ENCODE results near the gene ATP2A2. TPM values are rescaled to one million over a fixed set of nuclear protein-coding genes. Genes with fewer than 3 reads are reported as not detected.

ATP2A2 gene
- total RNA-seq, 1 experiment from 2014 or later, result 174 TPM

DNA sequence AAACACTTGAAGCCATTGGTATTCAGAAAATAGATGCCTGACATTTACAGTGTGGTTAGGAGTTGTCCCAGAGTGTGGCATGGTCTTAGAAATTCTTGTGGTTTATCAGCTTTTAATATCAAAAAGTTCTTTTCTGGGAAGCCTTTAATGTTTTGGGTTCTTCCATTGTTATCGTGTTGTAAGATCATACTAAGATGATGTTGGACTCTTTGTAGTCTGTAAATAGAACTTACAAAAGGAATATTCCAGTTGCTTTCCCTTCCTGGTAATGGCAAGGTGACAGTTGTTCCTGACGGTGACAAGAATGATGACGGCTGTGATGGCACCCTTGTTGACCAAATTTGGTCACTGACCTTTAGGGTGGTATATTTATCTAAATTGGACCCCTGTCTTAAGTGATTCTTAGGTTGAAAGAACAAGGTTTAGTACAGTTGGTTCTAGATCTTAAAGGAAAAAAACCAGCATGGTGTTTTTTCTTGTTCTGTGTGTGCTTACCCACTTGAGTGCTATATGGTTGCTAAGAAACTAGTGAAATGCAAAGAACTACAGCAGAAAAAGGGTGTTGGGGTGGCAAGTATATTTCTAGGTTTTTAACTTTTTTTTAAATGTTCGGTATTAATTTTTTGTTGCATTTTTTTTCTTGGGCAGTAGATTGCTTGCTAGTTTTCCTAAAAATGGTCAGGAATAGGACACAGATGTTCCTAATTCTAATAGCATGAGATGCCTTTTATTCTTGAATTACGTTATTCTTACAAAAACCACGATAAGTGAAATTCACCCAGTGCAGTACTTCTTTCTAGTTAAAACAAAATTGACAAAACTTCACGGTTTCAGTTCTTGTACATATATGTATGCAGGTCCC, 2.1 kb downstream of the ATP2A2 start:
- Histone ChIP-seq H3K4me2 (ENCODE audit: low read length) (peak overlapping the region; percentile 89), H3K27ac (ENCODE audit: low read length) (no peak overlapping the region), H3K9me2 (replicated peaks; ENCODE audit: low read length) (no peaks in the 10 kb centered on the region), H3K36me3 (ENCODE audit: low read depth, low read length) (peaks cover 50% of the 10 kb centered on the region), H3K9ac (ENCODE audit: low read length) (peak overlapping the region; percentile 96), H3F3A (ENCODE audit: low read length, unreplicated experiment) (no peaks in the 10 kb centered on the region), H2AFZ (ENCODE audit: low read length) (no peak overlapping the region), H3K9me3 (ENCODE audit: low read length) (no peaks in the 10 kb centered on the region), H4K20me1 (ENCODE audit: low read length) (peaks cover 62% of the 10 kb centered on the region), H3K27me3 (ENCODE audit: low read length) (no peaks in the 10 kb centered on the region), H3K4me3 (ENCODE audit: low read length) (peak overlapping the region; percentile 85), H3K79me2 (ENCODE audit: low read length) (peaks cover 68% of the 10 kb centered on the region), H3K4me1 (ENCODE audit: insufficient read depth, low read length) (peaks cover 45% of the 10 kb centered on the region)
- no peak for DNase-seq
- ChIA-PET POLR2A (ENCODE audit: unreplicated experiment) (interaction anchor here (0.6 kb wide), 2 partner anchors 67 to 73 kb away, joined by 3 read pairs; no protein-coding TSS in a partner anchor), CTCF (no interaction called here)
- intact Hi-C loops (cut with micrococcal nuclease), result no loop called here
- BruUV-seq (replicated peaks), result TSS peak; percentile 26
- ATAC-seq, result no peak
- TF ChIP-seq EZH2phosphoT487 (IDR thresholded peaks at IDR 0.05; ENCODE audit: borderline replicate concordance, low read length), result no peak
- TF ChIP-seq, protein P1, sequence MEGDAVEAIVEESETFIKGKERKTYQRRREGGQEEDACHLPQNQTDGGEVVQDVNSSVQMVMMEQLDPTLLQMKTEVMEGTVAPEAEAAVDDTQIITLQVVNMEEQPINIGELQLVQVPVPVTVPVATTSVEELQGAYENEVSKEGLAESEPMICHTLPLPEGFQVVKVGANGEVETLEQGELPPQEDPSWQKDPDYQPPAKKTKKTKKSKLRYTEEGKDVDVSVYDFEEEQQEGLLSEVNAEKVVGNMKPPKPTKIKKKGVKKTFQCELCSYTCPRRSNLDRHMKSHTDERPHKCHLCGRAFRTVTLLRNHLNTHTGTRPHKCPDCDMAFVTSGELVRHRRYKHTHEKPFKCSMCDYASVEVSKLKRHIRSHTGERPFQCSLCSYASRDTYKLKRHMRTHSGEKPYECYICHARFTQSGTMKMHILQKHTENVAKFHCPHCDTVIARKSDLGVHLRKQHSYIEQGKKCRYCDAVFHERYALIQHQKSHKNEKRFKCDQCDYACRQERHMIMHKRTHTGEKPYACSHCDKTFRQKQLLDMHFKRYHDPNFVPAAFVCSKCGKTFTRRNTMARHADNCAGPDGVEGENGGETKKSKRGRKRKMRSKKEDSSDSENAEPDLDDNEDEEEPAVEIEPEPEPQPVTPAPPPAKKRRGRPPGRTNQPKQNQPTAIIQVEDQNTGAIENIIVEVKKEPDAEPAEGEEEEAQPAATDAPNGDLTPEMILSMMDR (conservative IDR thresholded peaks at IDR 0.05; ENCODE audit: low read depth, low read length), result no peak
- TF ChIP-seq EZH2 (IDR thresholded peaks at IDR 0.05; ENCODE audit: low read length, unreplicated experiment), result no peak

DNA sequence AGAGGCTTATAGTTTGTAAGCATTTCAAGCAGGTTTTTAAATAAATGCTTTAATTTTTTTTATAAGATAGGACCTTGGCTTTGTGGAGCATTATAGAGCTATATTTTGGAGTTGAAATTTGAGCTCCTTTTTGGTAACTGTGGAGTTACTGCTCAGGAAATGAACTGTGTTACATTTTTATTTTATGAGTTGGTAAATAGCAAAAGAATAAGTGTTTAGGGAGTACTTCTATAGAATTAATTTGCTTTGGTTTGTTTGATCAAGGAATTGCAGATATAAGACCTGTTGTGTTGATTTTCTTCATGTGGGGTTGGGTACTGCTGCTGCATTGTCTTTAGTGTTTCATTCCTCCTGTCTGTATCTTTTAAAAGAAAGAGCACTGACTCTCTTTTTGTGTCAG, 3.5 kb downstream of the ATP2A2 start:
- Histone ChIP-seq H3F3A (ENCODE audit: low read length, unreplicated experiment) (no peaks in the 10 kb centered on the region), H3K36me3 (ENCODE audit: low read depth, low read length) (peaks cover 63% of the 10 kb centered on the region), H3K4me3 (ENCODE audit: low read length) (peak overlapping the region; percentile 85), H4K20me1 (ENCODE audit: low read length) (peaks cover 75% of the 10 kb centered on the region), H3K9ac (ENCODE audit: low read length) (peak overlapping the region; percentile 96; the same call in 1 of the 2 replicates), H3K9me2 (replicated peaks; ENCODE audit: low read length) (no peaks in the 10 kb centered on the region), H3K27ac (ENCODE audit: low read length) (peak overlapping the region; percentile 3; the same call in 1 of the 2 replicates), H2AFZ (ENCODE audit: low read length) (no peak overlapping the region), H3K4me1 (ENCODE audit: insufficient read depth, low read length) (peaks cover 45% of the 10 kb centered on the region), H3K4me2 (ENCODE audit: low read length) (peak overlapping the region; percentile 89), H3K9me3 (ENCODE audit: low read length) (no peaks in the 10 kb centered on the region), H3K27me3 (ENCODE audit: low read length) (no peaks in the 10 kb centered on the region), H3K79me2 (ENCODE audit: low read length) (peaks cover 82% of the 10 kb centered on the region)
- ATAC-seq, result peak; percentile 13
- intact Hi-C loops (cut with micrococcal nuclease), result loop anchor here (2.0 kb wide), 1 partner anchor 184 kb away; no protein-coding TSS in a partner anchor
- ChIA-PET POLR2A (ENCODE audit: unreplicated experiment) (interaction anchor here (0.6 to 1.0 kb wide), 6 partner anchors 12 to 185 kb away, joined by 3 to 5 read pairs (median 3); no protein-coding TSS in a partner anchor), CTCF (interaction anchor here (0.7 to 0.9 kb wide), 2 partner anchors 61 to 260 kb away, joined by 3 to 4 read pairs; no protein-coding TSS in a partner anchor)
- no TSS peak for BruUV-seq (replicated peaks)
- TF ChIP-seq EZH2 (IDR thresholded peaks at IDR 0.05; ENCODE audit: low read length, unreplicated experiment) (no peak), EZH2phosphoT487 (IDR thresholded peaks at IDR 0.05; ENCODE audit: borderline replicate concordance, low read length) (no peak)
- TF ChIP-seq, protein P1 (conservative IDR thresholded peaks at IDR 0.05; ENCODE audit: low read depth, low read length), result no peak
- DNase-seq, result peak; percentile 46
